ENCODE data around the gene EFCAB6.
"Not testable (repeated sequence)": the region's sequence is repeated elsewhere in the genome, so short reads cannot be mapped to it uniquely, and the experiment has no call there.

Gene EFCAB6

DNA sequence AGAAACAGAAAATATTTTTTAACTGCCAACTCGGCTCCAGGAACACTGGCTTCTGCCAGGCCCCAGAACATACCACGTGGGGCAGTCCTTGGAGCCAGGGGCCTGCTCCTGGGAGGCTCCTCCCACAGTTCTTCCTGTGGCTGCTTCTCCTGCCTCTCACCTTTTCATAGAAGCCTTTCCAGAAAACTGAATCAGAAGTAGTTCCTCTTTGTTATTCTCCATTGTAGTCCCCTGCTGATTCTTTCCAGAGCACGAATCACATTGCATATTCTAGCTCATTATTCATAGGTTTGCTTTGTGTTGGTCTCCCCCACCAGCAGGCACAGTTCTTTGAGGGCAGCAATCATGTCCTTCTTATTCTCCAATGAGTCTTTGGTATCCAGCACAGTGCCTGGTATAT, 106.0 kb downstream of the EFCAB6 start:
- DNase-seq = no peak

DNA sequence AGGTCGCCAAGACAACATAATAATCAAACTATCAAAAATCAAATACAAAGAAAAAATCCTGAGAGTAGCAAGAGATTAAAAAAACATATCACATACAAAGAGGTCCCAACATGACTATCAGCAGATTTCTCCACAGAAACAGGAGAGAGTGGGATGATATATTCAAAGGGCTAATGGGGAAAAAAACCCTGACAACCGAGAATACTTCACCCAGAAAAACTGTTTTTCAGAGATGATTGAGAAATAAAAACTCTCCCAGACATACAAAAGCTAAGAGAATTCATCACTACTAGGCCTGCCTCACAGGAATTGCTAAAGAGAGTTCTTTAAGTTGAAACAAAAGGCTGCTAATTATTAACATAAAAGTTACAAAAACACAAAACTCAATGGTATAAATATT, 108.1 kb downstream of the EFCAB6 start:
- no peak for DNase-seq

DNA sequence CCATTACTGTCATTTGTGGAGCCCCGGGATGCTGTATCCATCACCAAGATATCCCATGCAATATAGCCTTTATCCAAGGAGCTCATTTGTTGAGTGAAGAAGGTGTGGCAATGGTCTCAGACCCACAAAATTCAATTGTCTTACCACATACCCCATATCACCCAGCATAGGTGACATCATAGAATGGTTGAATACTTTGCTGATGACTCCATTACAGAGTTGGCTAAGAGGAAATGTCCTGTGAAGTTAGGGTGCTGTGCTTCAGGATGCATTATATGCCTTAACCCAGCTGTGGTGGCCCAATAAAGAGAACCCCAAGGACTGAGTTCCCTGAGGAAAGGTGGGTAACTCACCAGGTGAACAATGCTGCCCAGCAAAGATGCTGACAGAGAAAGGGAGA, 113.7 kb downstream of the EFCAB6 start:
- no peak for DNase-seq

DNA sequence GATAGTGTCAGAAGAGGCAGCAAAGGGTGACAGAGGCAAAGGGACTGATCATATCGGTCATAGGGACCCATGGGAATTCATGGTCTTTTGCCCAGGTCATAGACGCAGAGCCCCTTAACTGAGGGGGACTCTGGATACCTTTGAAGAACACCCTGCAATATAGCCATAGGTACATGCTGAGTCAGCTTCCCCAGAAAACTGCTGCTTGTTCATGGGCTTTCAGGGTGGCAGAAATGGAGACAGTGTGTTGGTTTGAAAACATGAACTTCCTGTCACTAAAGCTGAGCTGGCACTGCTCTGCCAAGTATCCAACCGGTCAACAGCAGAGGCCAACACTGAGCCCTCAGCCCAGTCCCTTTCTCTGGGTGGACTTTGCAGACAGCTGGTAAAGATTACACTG, 114.2 kb downstream of the EFCAB6 start:
- DNase-seq = no peak

DNA sequence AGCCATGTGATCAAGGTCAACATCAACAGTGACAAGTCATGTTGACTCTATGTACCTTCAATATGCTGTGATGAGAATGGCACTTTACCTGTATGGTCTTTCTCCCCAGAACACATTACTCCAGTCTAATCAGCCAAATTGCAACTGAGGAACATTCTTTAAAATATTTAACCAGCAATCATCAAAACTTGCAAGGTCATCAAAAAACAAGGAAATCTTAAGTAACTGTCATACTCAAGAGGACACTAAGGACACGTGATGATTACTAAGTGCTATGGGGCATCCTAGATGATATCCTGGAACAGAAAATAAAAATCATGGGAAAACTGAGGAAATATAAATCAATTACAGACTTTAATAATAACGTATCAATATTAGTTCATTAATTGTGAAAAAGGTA, 118.9 kb downstream of the EFCAB6 start:
- no peak for DNase-seq

DNA sequence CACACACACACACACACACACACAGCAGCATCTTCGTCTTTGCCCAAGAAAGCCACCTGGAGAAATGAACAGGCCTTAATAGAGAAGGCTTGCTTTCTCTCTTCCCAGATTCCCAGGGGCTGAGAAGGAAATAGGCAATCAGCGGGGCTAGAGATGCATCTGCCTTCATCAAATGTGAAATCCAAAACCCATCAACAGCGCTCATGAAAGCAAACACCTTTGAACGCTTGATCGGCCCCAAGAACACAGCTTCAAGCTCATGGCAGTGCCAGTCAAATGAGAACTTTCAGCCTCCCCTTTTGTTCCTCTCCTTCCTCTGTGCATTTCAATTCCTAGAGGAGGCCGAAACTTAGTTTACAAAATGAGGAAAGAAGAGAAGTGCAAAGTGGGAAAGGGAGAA, 122.7 kb downstream of the EFCAB6 start:
- DNase-seq = peak; percentile 78

DNA sequence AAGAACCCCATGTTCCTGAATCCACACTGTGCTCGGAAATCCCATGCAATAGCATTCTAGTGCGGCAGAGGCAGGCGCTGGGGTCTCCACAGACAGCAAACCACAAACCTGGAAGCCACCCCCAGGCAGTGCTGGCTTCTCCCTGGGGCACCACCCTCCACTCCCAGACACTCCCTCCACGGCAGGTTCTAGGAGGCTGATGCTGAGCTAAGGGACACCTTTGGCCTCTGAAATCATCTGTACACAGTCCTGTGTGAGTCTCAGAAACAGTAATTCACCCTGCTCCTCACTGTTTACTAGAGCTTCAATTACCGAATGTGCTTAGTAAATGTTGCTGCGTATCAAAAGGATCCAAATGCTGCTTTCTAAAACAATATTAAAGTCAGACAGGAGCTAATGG, 129.3 kb downstream of the EFCAB6 start:
- no peak for DNase-seq

DNA sequence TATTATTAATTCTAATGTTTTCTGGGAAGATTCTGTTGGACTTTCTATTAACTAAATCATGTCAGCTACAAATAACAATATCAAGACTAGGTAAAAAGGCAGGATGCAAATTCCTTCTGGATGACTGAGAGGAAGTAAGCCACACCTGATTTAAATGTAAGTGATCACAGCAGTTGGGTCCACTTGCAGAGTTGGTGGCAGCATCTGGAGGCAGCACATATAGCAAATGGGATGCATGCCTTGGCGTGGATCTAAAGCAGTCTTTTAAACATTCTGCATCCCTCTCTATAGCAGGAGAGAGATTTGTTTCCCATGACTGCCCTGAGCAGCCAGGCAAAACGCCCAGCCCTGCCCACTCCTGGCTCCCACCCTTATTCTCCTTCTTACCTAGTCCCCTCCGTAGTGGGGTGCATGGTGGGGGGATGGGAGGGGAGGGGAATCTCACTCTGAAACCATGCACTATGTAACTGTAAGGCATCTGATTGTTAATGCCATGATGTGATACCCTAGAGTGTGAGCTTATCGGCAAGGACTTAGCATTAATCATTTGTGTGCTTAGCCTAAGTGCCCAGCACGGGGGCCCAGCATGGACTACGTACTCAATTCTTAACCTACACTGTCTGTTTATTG, 130.3 kb downstream of the EFCAB6 start:
- DNase-seq = no peak

DNA sequence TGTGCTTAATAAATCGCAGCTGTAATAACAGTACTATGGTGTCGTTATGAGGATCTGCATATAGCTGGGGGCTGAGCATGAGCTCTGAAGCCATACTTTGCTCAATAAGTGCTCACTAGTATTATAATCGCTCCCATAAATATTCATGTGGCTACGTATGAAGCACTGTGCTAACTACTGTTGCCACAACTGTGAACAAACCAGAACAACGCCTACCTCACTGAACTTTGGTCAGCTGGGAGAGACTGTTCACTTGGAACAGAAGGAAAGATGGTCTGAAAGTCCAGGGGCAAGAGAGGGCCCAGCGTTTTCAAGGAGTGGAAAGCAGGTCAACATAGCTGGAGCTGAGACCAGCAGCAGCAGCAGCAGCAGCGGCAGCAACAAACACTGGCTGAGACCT, 141.6 kb downstream of the EFCAB6 start:
- no peak for DNase-seq

DNA sequence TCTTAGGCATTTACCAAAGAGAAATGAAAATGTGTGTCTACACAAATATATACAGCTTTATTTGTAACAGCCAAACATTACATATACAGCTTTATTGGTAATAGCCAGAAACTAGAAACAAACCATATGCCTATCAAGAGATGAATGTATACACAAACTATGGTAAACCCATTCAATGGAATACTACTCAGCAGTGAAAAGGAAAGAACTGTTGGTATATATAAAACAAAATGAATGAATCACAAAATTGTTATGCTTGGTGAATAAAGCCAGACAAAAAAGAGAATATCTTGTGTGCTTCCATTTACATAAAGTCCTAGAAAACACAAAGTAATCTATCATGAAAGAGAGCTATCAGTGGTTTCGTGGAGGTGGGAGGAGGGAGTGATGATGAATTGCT, 142.9 kb downstream of the EFCAB6 start:
- no peak for DNase-seq

DNA sequence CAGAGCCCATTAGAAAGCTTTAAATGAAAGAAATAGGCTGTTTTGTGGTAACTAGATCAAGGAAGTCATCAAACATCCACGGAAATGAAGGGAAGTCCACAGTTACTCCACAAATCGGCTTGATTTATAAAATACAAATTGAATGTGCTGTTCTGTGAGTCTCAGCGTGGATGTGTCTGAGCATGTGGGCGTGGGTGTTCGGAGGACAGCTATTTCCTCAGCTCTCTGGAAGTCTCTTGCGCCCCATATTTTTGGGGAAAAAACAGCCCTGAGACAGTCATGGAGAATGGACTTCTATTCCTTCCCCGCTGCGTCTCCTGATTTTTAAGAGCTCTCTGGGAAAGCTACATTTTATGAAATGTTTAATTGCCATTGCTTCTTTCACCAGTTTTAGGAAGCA, 144.4 kb downstream of the EFCAB6 start:
- DNase-seq = no peak

DNA sequence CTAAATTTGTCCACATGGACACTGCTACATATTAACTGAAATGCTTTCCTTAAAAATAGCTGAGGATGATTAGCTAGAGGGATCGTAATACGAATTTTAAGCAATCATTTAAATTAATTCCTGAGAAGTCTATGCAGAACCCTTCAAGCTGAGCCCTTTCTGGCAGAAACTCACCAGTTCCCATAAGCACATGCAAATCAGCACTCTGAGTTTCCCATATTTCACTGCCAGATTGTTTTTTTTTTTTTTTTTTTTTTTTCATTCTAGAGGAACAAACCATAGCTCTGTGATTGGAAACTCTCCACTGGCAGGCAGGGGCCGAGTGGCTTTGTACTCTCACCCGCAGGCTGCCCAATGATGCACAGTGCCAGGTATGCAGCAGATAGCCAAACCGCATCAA, 145.6 kb downstream of the EFCAB6 start:
- DNase-seq = no peak

DNA sequence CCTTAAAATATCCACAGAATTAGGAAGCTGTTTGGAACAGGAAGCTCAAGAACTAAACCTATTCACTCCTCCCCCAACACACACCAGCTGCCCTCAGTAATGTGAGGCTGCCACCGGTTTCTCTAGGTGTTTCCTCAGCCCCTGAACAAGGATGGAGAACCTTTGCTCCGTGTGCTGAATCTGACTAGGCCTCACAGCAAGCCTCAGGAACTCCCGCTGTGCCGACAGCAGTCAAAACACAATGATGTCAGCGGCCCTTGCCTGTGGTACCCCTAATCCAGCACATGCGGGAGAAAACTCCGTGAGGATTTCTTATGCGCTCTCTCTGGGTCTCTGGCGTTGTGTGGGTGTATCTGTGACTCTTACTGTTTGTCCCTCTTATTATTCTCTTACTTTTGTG, 153.3 kb downstream of the EFCAB6 start:
- no peak for DNase-seq

DNA sequence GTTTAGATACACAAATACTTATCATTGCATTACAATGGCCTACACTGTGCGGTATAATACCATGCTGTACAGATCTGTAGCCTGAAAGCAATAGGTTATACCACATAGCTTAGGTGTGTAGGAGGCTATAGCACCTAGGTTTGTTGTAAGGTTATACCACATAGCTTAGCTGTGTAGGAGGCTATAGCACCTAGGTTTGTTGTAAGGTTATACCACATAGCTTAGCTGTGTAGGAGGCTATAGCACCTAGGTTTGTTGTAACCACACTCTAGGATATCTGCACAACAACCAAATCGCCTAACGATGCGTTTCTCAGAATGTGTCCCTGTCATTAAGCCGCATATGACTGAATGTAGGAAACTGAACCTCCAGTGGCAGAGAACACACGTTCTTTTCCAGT, 155.5 kb downstream of the EFCAB6 start:
- DNase-seq = not testable (repeated sequence)

DNA sequence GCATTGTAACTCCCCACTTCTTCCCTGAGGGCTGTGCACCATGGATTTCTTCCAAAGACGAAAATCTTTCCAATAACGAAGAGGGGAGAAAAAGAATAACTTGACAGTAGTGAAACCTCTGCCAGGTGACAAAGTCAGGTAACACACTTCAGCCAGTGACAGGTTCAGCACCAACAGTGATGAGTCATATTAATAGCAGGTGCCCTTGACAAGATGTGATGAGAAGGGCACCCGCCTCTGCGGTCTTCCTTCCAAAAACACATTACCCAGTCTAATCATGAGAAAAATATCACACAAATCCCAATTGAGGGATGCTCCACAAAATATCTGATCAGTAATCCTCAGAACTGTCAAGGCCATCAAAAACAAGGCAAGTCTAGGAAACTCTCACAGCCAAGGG, 157.8 kb downstream of the EFCAB6 start:
- DNase-seq = no peak

DNA sequence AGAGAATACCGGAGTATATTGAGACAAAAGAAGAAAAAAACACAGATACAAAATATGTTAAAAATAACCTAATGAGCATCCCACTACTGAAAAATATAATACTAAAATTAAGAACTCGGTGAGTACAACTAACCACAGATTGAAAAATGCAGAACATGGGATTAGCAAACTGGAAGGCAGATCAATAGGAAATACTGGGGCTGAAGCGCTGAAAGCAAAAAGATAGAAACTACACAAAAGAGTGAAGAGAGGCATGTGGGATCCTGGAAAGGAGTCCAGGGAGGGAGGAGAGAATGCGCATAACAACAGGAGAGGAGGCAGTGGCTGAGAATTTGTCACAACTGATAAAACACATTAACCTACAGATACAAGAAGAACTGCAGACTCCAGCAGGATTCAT, 159.3 kb downstream of the EFCAB6 start:
- DNase-seq = no peak

DNA sequence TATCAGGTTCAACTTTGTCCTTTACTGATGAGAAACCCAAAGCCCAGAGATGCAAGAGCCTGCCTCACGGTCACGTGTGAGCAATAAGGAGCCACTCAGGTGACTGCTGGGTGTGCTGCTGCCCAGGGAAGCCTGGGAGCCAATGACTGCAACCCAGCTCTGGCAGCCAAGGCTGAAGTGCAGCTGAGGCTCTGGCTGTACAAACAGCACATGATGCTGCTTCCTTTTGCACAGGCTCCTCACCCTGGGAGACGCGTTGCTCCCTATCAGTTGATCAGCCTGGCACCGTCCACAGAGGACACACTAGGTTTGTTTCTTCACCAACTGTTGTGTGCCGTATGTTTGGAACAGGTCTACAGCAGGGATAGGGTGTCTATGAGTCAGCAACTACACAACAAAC, 168.7 kb downstream of the EFCAB6 start:
- DNase-seq = peak; percentile 77

DNA sequence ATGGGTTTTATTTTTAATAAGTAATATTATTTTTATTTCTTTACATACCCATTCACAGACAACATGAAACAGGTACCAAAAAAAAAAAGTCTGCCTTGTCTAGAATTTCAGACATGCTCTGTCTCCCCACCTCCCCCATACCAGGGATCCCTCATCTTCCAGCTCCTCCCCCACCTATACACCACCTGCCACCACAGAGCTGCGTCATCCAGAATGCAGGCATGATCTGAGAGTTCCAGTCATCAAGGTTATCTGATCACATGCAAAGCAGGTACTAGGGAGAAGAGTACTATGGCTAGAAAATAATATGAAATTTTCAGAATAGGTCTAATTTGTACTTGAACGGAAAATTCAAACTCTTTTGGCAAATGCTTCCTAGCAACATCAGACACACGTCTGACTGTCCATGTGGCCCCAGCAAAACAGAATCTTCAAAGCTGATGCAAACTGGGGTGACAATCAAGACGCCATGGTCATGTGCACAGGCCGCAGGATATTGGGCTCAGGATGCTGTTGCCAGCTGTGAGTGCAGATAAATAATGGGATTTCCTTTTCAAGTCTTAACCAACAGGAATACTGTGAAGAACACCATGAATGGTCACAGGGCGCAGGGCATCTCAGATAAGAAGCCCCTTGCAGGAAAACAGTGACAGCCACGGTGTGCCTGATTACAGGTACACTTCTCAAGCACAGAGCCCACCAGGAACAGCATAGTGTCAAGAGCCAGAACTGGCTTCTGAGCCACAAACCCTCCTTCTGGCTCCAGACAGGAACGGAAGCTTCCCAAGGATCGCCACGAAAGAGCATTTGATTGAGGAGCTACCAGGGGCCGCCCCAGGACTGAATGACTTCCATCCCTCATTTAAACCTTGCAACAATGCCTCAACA, 169.5 kb downstream of the EFCAB6 start:
- DNase-seq = peak; percentile 85

DNA sequence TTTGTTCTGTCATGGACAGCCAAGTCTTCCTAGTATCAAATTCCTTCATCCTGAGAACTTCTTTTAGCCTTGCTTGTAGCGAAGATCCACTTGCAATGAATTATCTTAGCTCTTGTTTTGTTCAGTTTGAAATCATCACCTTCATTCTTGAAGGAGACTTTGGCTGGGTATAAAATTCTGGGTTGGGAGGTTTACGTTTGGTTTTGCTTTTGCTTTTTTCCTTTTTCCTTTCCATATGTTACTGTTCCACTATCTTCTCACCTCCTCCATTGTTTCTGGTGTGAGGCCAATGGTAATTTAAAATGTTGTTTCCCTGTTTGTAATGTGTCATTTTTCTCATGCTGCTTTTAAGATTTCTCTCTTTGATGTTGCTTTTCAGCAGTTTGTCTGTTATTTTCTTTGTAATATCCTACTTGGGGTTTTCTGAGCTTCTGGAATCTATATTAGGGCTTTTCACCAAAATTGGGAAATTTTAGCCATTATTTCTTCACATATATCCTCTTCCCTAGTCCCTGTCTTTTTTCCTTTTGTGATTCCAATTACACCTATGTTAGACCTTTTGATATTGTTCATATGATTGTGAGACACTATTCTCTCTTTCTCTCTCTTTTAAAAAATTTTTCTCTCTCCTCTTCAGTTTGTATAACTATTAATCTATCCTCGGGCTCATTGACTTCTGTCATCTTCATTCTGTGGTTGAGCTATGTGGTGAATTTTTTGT, 172.7 kb downstream of the EFCAB6 start:
- DNase-seq = no peak

DNA sequence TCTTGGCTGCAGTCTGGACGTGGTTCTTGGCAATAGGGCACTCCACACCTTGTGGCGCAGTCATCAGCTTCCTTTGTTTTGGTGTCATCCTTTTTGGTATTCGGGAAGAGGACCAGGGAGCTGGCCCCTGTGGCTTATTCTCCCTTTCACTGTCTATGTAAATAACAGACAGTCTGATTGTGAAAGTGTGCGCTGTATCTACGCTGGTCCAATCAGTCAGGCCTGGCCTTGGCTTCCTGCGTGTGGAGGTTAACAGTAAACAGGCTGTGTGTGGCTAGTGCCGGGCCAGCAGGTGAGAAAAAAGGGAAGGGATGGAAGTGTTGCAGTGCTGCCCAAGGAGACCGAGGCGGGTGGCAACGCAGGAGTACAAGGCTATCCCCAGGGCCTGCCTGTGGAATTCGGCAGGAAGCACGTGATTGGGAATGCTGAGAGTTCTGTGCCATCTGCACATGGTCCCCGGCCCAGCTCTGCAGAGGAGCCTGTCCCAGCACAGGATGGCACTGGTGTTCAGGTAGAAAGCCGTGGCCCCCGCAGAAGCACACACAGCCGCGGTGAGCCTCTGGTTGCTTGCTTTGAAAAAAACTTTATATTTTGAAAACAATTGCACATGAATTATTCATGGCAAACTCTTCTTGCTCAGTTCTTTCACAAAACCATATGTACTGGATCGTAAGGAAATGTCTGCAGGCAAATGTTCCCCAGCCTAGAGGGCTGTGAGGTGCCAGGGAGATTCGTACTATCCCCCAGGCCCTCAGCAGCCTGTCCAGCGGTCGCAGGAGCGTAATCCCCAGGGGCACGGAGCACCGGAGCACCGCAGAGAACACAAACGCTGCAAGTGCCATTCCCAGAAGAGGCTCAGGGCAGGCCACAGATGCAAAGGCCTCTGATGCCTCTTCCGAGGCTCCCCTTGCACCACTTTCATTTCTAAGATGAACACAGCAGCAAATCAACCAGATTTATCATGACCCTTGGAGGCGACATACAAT, 174.5 kb downstream of the EFCAB6 start:
- DNase-seq = no peak

DNA sequence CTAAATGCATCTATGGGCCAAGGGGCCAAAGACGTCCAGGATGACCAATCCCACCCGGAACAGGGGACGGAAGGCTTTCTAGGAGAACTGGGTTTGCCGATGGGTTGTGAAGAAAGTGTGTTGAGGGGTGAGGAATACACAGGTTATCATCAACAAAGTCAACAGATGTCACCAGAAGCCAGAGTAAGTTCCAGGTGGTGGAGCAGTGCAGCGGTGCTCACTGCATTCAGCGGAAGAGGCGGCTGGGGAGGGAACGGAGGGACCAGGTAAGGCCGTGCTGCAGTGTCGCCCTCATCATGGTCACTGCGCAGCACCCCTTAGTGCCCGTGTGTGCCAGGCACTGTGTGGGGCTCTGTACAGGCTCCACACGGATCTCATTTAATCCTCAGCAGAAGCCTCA, 176.0 kb downstream of the EFCAB6 start:
- no peak for DNase-seq

DNA sequence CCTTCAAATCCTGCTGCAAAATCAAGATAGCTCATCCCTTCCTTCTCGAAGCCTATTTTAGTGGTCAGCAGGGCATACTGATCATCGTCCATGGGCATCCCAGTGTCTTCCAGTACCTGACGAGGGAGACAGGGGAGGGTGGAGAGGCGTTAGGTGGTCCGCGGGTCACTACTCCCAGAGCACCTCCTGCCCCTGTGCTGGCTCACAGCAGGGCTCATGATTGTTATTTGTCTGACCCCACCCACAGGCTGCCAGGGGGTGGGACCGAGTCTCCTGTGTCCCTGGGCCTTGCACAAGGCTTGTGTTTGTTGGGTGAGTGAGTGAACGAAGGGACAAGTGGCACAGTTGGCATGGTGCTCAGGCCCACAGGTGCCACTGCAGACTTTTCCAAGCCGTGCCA, 177.0 kb downstream of the EFCAB6 start:
- no peak for DNase-seq

DNA sequence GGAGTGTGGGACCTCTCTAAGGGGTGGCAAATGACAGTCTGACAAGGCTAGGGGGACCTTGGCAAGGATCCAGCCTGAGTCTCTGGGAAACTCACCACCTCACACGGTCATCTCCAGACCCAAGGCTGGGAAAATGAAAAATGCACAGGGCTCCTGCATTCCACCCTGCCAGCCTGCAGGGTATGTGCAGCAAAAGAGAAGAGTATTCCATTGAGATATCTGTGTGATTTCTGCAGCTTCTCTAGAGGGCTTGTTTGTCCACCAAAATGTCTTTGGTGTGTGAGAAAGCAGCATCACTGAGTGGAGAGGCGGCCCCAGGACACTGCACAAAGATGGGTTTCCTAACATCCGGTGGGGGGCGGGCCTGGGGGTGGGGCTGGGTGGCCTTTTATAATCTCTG, 177.8 kb downstream of the EFCAB6 start:
- DNase-seq = no peak

Data from NCI-H2171 (cell line).